WI38 (cell line): ENCODE data around the gene HIVEP2.

Source experiments
- H3K4me3 ChIP-seq: 2 replicates; pipeline ENCODE4 v1.5.1; 2011; ENCODE audit warnings: low read depth, mild to moderate bottlenecking, control low read depth, low read length
- CTCF ChIP-seq: IDR thresholded peaks from 2 replicates; pipeline ENCODE4 v1.5.1; 2012; ENCODE audit warnings: low read depth, mild to moderate bottlenecking, control low read depth, low read length

HIVEP2 gene

DNA sequence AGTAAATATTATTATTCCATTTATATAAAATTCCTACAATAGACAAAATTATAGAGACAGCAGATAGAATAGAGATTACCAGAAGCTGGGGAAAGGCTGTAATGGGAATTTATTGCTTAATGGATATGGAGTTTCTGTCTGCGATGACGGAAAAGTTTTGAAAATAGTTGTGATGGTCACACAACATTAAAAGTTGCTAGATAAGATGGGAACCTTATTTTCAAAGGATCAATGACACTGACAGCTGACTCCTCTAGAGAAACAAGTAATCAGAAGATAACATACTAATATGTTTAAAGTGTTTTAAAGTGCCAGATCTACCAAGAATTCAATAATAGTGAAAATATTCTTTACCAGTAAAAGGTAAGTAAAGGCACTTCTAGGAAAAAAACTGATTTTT, 236.3 kb downstream of the HIVEP2 start:
- no peak overlapping the region for H3K4me3 ChIP-seq
- no peak for TF ChIP-seq CTCF

DNA sequence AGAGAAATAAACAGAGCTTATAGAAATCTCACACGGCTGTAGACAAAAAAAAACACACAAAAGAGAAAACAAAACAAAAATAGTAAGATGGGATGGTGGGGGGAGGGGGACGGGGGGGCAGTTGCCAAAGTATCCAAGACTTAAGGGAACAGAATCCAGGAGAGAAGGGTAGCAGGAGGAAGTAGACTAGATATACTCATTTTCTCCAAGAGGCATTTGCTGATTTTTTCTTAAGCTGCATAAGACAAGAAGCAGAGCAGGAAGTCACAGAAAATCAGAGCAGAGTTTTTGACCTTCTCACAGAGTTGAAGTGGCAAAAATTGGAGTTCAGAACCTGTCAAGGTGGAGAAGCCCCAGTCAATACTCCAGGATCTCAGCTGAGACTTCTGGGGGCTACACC, 237.7 kb downstream of the HIVEP2 start:
- no peak overlapping the region for H3K4me3 ChIP-seq
- no peak for TF ChIP-seq CTCF

DNA sequence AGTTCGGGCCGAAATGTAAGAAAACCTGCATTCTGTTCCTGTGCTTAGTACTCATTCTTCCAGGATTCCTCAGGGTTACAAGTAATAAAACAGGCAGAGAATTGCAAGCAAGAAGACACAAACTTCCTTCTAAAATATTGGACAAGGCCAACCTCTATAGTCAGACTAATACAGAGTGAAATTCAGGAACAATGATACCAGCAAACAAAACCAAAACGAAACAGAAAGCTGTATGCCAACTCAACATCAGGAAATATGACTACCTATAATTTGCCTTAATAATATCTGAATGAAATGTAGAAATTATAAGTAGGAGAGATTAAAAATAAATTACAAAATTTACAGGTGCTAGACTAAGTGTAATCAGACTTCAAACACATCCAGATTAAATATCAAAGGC, 238.8 kb downstream of the HIVEP2 start:
- TF ChIP-seq CTCF = no peak
- H3K4me3 ChIP-seq = no peak overlapping the region

GRCh38 chr6:142705054-142705453, 239.9 kb downstream of the HIVEP2 start:
- H3K4me3 ChIP-seq = no peak overlapping the region
- no peak for TF ChIP-seq CTCF

GRCh38 chr6:142702501-142703460, 242.2 kb downstream of the HIVEP2 start:
- no peak overlapping the region for H3K4me3 ChIP-seq
- TF ChIP-seq CTCF = no peak
